Measurements from ENCODE around the gene LYPLAL1.

Gene LYPLAL1

DNA sequence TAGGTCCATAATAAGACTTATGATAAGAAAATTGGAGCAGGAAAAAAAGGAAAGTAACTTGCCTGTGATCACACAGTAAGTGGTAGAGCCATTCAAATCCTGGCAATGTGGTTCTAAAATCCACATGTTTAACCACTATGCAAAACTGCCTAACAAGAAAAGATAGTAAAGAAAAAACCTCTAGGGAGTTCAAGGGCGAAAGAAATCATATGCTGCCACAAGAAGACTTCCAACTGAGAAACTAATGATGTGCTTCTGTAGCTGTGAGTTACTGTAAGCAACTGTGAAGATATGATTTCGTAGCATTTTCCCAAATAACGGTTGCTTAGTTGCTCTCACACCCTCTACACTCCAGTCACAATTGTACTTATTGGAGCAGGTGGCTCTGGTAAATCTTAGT lies 20.9 kb upstream of the LYPLAL1 start:
- DNase-seq (ENCODE audit: low read depth, low spot score), result no peak
- no peaks in the 10 kb centered on the region for H3K9me3 ChIP-seq (ENCODE audit: low read depth, low read length)
- TF ChIP-seq EZH2 (IDR thresholded peaks at IDR 0.05) (no peak), POLR2AphosphoS5 (IDR thresholded peaks at IDR 0.05; ENCODE audit: borderline replicate concordance, low read depth, low read length) (no peak), FOXP2 (optimal IDR thresholded peaks at IDR 0.05; ENCODE audit: control extremely low read depth, extremely low read length, insufficient read depth) (no peak)
- H3K36me3 ChIP-seq (ENCODE audit: insufficient read depth, low read length), result no peaks in the 10 kb centered on the region
- H3K9ac ChIP-seq (ENCODE audit: insufficient read length), result no peak overlapping the region
- H3K4me3 ChIP-seq, result peak overlapping the region; percentile 3; the same call in 1 of the 2 replicates
- peak overlapping the region; percentile 49; the same call in 1 of the 2 replicates for H3K27ac ChIP-seq

DNA sequence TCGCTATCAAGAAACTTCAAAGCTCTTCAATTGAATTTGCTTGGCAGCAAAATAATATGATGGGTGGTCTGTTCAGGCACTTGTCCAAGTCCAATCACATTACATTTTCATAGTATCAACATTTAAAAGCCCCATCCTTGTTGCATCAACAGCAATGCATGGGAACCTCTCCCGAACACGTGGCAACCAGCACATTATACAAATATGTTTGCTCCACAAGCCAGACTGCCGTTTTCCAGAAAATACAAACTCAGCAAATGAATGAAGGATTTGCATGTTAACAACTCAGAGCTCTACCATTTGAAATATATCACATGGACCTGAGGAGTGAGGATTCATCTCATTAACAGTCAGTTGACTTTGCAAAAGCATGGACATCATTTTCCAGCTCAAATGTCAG lies 20.0 kb upstream of the LYPLAL1 start:
- TF ChIP-seq POLR2AphosphoS5 (IDR thresholded peaks at IDR 0.05; ENCODE audit: borderline replicate concordance, low read depth, low read length), result no peak
- no peak for TF ChIP-seq EZH2 (IDR thresholded peaks at IDR 0.05)
- TF ChIP-seq FOXP2 (optimal IDR thresholded peaks at IDR 0.05; ENCODE audit: control extremely low read depth, extremely low read length, insufficient read depth), result no peak
- DNase-seq (ENCODE audit: low read depth, low spot score), result no peak
- Histone ChIP-seq H3K27ac (no peak overlapping the region), H3K9me3 (ENCODE audit: low read depth, low read length) (no peaks in the 10 kb centered on the region), H3K36me3 (ENCODE audit: insufficient read depth, low read length) (no peaks in the 10 kb centered on the region), H3K9ac (ENCODE audit: insufficient read length) (no peak overlapping the region), H3K4me3 (no peak overlapping the region)

DNA sequence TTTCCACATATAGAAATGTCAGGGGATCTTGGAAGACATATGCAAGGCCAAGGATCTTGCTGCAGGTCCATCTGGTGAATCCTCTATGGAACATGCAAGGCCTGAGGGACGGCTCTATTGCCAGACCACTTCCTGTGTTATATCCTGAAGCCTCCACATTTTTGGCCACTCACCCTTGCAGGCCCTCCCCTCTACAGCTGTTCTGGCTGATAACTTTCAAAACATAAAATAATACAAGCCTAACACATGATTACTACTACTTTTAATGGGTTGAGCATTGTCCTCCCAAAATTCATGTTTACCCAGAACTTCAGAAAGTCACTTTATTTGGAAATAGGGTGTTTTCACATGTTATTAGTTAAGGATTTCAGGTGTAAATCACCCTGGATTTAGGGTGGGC lies 18.5 kb upstream of the LYPLAL1 start:
- Histone ChIP-seq H3K36me3 (ENCODE audit: insufficient read depth, low read length) (no peaks in the 10 kb centered on the region), H3K9ac (ENCODE audit: insufficient read length) (no peak overlapping the region), H3K9me3 (ENCODE audit: low read depth, low read length) (no peaks in the 10 kb centered on the region), H3K27ac (no peak overlapping the region), H3K4me3 (no peak overlapping the region)
- TF ChIP-seq FOXP2 (optimal IDR thresholded peaks at IDR 0.05; ENCODE audit: control extremely low read depth, extremely low read length, insufficient read depth), result no peak
- TF ChIP-seq EZH2 (IDR thresholded peaks at IDR 0.05), result no peak
- no peak for TF ChIP-seq POLR2AphosphoS5 (IDR thresholded peaks at IDR 0.05; ENCODE audit: borderline replicate concordance, low read depth, low read length)
- DNase-seq (ENCODE audit: low read depth, low spot score), result no peak

DNA sequence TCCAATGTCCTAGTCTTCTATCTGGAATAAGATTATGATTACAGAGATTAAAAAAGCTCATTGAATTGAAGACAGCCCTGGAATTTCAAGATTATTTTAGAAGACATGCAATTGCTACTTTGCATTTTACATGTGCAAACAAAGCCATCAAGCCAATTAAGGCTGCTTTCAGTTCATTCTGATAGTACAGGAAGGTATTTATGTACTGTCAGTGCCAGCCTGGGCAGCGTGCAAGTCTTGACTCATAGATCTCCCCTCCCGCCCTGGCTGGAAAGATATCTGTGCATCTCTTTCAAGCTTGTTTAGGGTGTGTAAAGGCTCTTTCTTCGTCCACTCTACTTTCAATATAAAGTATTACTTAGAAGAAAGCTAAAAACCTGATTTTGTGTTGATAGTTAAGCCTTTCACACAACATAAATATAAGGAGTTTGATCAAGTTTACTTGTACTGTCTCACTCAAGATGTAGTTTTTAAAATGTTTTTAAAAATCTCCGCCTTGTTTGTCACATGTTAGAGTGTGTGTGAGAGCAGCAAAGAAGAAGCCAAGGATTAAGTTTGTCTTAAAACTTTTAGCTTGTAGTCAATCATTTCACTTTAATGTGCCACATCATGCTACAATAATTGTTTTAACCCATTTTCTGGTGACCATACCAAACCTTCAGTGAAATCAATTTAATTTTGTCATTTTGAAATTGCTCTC lies 13.6 kb upstream of the LYPLAL1 start:
- Histone ChIP-seq H3K27ac (no peak overlapping the region), H3K9ac (ENCODE audit: insufficient read length) (no peak overlapping the region), H3K9me3 (ENCODE audit: low read depth, low read length) (no peaks in the 10 kb centered on the region), H3K36me3 (ENCODE audit: insufficient read depth, low read length) (no peaks in the 10 kb centered on the region), H3K4me3 (no peak overlapping the region)
- no peak for TF ChIP-seq FOXP2 (optimal IDR thresholded peaks at IDR 0.05; ENCODE audit: control extremely low read depth, extremely low read length, insufficient read depth)
- no peak for TF ChIP-seq POLR2AphosphoS5 (IDR thresholded peaks at IDR 0.05; ENCODE audit: borderline replicate concordance, low read depth, low read length)
- no peak for TF ChIP-seq EZH2 (IDR thresholded peaks at IDR 0.05)
- DNase-seq (ENCODE audit: low read depth, low spot score), result no peak

DNA sequence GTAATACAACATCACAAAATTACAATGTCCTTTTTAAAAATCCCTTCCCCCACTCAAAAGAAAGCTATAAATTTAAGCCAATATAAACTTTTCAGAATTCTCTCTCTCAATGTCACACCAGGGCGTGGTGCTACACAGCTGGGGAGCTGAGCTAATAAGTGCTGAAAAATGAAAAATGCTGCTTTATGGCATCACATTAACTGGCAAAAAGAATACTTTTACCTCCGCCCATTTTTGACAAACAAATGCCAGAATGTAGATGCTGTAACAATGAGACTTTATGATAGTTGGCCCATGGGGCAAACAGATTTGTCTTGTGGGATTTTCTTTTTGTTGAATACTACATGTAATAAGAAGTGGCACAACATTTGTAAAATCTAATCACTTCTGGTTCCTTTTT lies 12.7 kb upstream of the LYPLAL1 start:
- Histone ChIP-seq H3K9ac (ENCODE audit: insufficient read length) (no peak overlapping the region), H3K27ac (0 out of 2 replicates have a peak overlapping the region, but pooled peaks have one; percentile 16), H3K36me3 (ENCODE audit: insufficient read depth, low read length) (no peaks in the 10 kb centered on the region), H3K9me3 (ENCODE audit: low read depth, low read length) (no peaks in the 10 kb centered on the region), H3K4me3 (no peak overlapping the region)
- DNase-seq (ENCODE audit: low read depth, low spot score), result no peak
- no peak for TF ChIP-seq EZH2 (IDR thresholded peaks at IDR 0.05)
- no peak for TF ChIP-seq POLR2AphosphoS5 (IDR thresholded peaks at IDR 0.05; ENCODE audit: borderline replicate concordance, low read depth, low read length)
- no peak for TF ChIP-seq FOXP2 (optimal IDR thresholded peaks at IDR 0.05; ENCODE audit: control extremely low read depth, extremely low read length, insufficient read depth)

DNA sequence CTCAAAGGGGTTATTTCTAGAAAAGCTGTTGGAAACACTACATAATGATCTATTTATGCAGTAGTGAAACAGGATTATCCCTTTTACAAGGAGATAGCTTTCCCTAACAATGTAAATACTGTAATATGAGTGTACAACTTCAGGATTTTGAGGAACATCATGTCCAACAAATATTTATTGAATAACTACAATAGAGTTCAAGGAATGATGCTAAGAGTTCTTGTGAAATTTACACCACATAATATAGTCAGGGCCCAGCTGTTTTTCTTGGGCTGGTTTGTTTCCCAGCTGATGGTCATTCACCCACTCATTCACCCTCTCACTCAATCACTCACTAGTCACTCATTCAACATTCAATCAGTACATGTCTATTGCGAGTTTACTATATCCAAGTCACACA lies 12.3 kb upstream of the LYPLAL1 start:
- Histone ChIP-seq H3K9ac (ENCODE audit: insufficient read length) (no peak overlapping the region), H3K27ac (0 out of 2 replicates have a peak overlapping the region, but pooled peaks have one; percentile 16), H3K36me3 (ENCODE audit: insufficient read depth, low read length) (no peaks in the 10 kb centered on the region), H3K4me3 (no peak overlapping the region), H3K9me3 (ENCODE audit: low read depth, low read length) (no peaks in the 10 kb centered on the region)
- TF ChIP-seq FOXP2 (optimal IDR thresholded peaks at IDR 0.05; ENCODE audit: control extremely low read depth, extremely low read length, insufficient read depth) (no peak), EZH2 (IDR thresholded peaks at IDR 0.05) (no peak), POLR2AphosphoS5 (IDR thresholded peaks at IDR 0.05; ENCODE audit: borderline replicate concordance, low read depth, low read length) (no peak)
- no peak for DNase-seq (ENCODE audit: low read depth, low spot score)

DNA sequence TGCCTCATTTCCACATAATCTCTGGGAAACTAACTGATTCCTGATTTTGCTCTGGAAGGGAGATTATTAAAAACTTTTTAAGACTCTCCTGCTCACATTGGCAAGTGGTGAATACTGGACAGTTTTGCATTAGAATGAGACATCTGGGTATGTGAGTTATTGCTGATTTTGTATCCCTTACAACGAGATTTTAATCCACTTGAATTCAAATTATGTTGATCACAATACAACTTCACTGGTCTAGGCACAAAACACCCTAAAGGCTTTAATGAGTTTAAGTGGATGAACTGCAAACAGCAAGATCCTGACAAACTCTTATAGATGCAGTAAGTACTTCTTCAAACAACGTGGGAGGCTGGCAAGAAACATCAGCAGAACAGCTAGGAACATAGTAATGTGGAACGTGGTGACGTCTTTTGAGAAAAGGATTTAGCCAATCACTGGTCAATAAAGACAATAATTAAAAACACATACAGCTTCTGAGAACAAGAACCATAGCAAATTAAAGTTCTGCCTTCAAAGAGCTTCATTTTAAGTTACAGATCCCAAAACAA lies 10.2 kb upstream of the LYPLAL1 start:
- H3K4me3 ChIP-seq, result no peak overlapping the region
- H3K9me3 ChIP-seq (ENCODE audit: low read depth, low read length), result no peaks in the 10 kb centered on the region
- H3K27ac ChIP-seq, result no peak overlapping the region
- H3K36me3 ChIP-seq (ENCODE audit: insufficient read depth, low read length), result no peaks in the 10 kb centered on the region
- H3K9ac ChIP-seq (ENCODE audit: insufficient read length), result no peak overlapping the region
- DNase-seq (ENCODE audit: low read depth, low spot score), result no peak
- TF ChIP-seq EZH2 (IDR thresholded peaks at IDR 0.05) (no peak), POLR2AphosphoS5 (IDR thresholded peaks at IDR 0.05; ENCODE audit: borderline replicate concordance, low read depth, low read length) (no peak)

DNA sequence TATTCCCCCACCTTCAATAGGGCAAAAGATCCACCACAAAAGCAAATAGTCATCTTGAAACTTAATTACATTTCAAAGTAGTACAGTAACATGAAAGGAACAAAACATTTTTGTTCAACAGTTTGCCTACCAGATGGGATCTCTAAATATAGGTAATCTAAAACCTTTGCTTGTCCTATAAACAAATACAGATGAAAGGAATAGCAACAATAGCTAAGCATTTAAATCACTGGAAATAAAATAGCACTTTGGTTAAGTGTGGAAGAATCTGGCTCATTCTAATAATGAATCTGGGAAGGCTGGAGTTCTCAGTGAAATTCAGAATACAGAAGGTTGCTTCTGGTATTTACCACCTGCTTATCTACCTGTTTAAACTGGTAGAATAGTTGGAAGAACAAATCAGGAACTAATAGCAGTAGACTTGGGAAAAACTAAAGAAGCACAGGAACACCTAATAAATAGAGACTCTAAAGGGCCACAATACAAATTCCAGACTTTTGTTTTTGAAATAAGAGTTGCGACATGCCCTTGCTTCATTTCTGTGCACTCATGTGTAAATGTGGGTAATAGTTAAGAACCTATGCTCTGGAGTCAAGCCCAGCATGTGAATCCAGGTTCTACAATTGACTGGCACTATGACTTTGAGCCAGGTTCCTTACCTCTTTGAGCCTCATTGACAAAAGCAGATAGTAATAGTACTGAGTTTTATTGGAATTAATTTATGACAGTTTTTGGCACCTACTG lies 2.3 kb upstream of the LYPLAL1 start:
- Histone ChIP-seq H3K27ac (no peak overlapping the region), H3K9me3 (ENCODE audit: low read depth, low read length) (no peaks in the 10 kb centered on the region), H3K9ac (ENCODE audit: insufficient read length) (no peak overlapping the region), H3K36me3 (ENCODE audit: insufficient read depth, low read length) (no peaks in the 10 kb centered on the region), H3K4me3 (no peak overlapping the region)
- no peak for DNase-seq (ENCODE audit: low read depth, low spot score)
- TF ChIP-seq FOXP2 (optimal IDR thresholded peaks at IDR 0.05; ENCODE audit: control extremely low read depth, extremely low read length, insufficient read depth) (no peak), EZH2 (IDR thresholded peaks at IDR 0.05) (no peak), POLR2AphosphoS5 (IDR thresholded peaks at IDR 0.05; ENCODE audit: borderline replicate concordance, low read depth, low read length) (no peak)

Measured in SK-N-MC (cell line).